NT2/D1 (cell line): ENCODE data around the gene PSMB11.

Source experiments
- DNase-seq: peaks from one replicate; pipeline ENCODE4 v3.0.0-alpha.2; 2011; ENCODE audit warnings: low read depth, low spot score
- H3K27me3 ChIP-seq: 2 replicates; pipeline ENCODE4 v1.6.0; 2011; ENCODE audit warnings: mild to moderate bottlenecking; ENCODE audit not compliant: insufficient read length, insufficient read depth
- H3K36me3 ChIP-seq: 2 replicates; pipeline ENCODE4 v1.6.1; 2011; ENCODE audit warnings: mild to moderate bottlenecking, low read length, mixed read lengths; ENCODE audit not compliant: insufficient read depth, insufficient read length
- H3K4me1 ChIP-seq: 2 replicates; pipeline ENCODE4 v1.5.1; 2011; ENCODE audit not compliant: insufficient read depth, insufficient read length
- H3K4me3 ChIP-seq: 2 replicates; pipeline ENCODE4 v1.5.1; 2011; ENCODE audit warnings: low read depth; ENCODE audit not compliant: insufficient read length
- H3K9ac ChIP-seq: 2 replicates; pipeline ENCODE4 v1.6.0; 2011; ENCODE audit warnings: low read depth; ENCODE audit not compliant: insufficient read length
- H3K9me3 ChIP-seq: 2 replicates; pipeline ENCODE4 v1.5.1; 2011; ENCODE audit warnings: mild to moderate bottlenecking, low read length; ENCODE audit not compliant: insufficient read depth
- SUZ12 ChIP-seq: IDR thresholded peaks from 2 replicates; pipeline ENCODE4 v1.6.1; 2011; ENCODE audit not compliant: insufficient read length, insufficient read depth; ENCODE audit errors: extremely low read depth
- YY1 ChIP-seq: IDR thresholded peaks from 2 replicates; pipeline ENCODE4 v1.6.1; 2011; ENCODE audit not compliant: insufficient read length, insufficient read depth
- ZNF274 ChIP-seq: IDR thresholded peaks from 2 replicates; pipeline ENCODE4 v1.6.1; 2011; ENCODE audit warnings: mild to moderate bottlenecking, low read depth, low read length

PSMB11 gene

GRCh38 chr14:23085458-23085857 is 43.4 kb downstream of the PSMB11 start:
- no peaks in the 10 kb centered on the region for H3K4me1 ChIP-seq
- no peaks in the 10 kb centered on the region for H3K27me3 ChIP-seq
- no peaks in the 10 kb centered on the region for H3K9me3 ChIP-seq
- H3K9ac ChIP-seq: no peak overlapping the region
- TF ChIP-seq ZNF274 (no peak), YY1 (no peak), SUZ12 (no peak)
- DNase-seq: no peak
- peaks cover 76% of the 10 kb centered on the region for H3K36me3 ChIP-seq
- H3K4me3 ChIP-seq: no peak overlapping the region

GRCh38 chr14:23086565-23086964 is 44.6 kb downstream of the PSMB11 start:
- peaks cover 73% of the 10 kb centered on the region for H3K36me3 ChIP-seq
- DNase-seq: no peak
- no peaks in the 10 kb centered on the region for H3K9me3 ChIP-seq
- no peak for TF ChIP-seq ZNF274
- no peak for TF ChIP-seq SUZ12
- TF ChIP-seq YY1: no peak
- no peaks in the 10 kb centered on the region for H3K27me3 ChIP-seq
- no peak overlapping the region for H3K9ac ChIP-seq
- no peak overlapping the region for H3K4me3 ChIP-seq
- H3K4me1 ChIP-seq: no peaks in the 10 kb centered on the region

GRCh38 chr14:23089498-23090253 is 47.7 kb downstream of the PSMB11 start:
- no peak for TF ChIP-seq ZNF274
- TF ChIP-seq SUZ12: no peak
- TF ChIP-seq YY1: no peak
- DNase-seq: no peak
- H3K4me3 ChIP-seq: no peak overlapping the region
- H3K27me3 ChIP-seq: no peaks in the 10 kb centered on the region
- no peaks in the 10 kb centered on the region for H3K9me3 ChIP-seq
- H3K4me1 ChIP-seq: no peaks in the 10 kb centered on the region
- H3K36me3 ChIP-seq: peaks cover 74% of the 10 kb centered on the region
- no peak overlapping the region for H3K9ac ChIP-seq

GRCh38 chr14:23090254-23090636 is 48.2 kb downstream of the PSMB11 start:
- no peaks in the 10 kb centered on the region for H3K4me1 ChIP-seq
- peaks cover 69% of the 10 kb centered on the region for H3K36me3 ChIP-seq
- no peaks in the 10 kb centered on the region for H3K27me3 ChIP-seq
- H3K9me3 ChIP-seq: no peaks in the 10 kb centered on the region
- H3K4me3 ChIP-seq: no peak overlapping the region
- TF ChIP-seq YY1 (no peak), ZNF274 (no peak), SUZ12 (no peak)
- H3K9ac ChIP-seq: no peak overlapping the region
- no peak for DNase-seq

GRCh38 chr14:23091294-23092225 is 49.5 kb downstream of the PSMB11 start:
- TF ChIP-seq SUZ12 (no peak), YY1 (no peak), ZNF274 (no peak)
- H3K9ac ChIP-seq: no peak overlapping the region
- no peak overlapping the region for H3K4me3 ChIP-seq
- no peaks in the 10 kb centered on the region for H3K4me1 ChIP-seq
- H3K36me3 ChIP-seq: peaks cover 58% of the 10 kb centered on the region
- no peaks in the 10 kb centered on the region for H3K9me3 ChIP-seq
- no peaks in the 10 kb centered on the region for H3K27me3 ChIP-seq
- DNase-seq: no peak

- Histone ChIP-seq H3K9me3 (no peaks in the 10 kb centered on the region), H3K4me3 (no peak overlapping the region), H3K27me3 (no peaks in the 10 kb centered on the region), H3K36me3 (peaks cover 59% of the 10 kb centered on the region), H3K4me1 (no peaks in the 10 kb centered on the region), H3K9ac (no peak overlapping the region)
- no peak for DNase-seq
- TF ChIP-seq SUZ12: no peak
- no peak for TF ChIP-seq YY1
- no peak for TF ChIP-seq ZNF274
Measured at GRCh38 chr14:23093104-23093503, 51.1 kb downstream of the PSMB11 start.

GRCh38 chr14:23093526-23093925 is 51.5 kb downstream of the PSMB11 start:
- Histone ChIP-seq H3K4me3 (peak overlapping the region; percentile 94), H3K27me3 (no peaks in the 10 kb centered on the region), H3K4me1 (no peaks in the 10 kb centered on the region), H3K36me3 (peaks cover 60% of the 10 kb centered on the region), H3K9me3 (no peaks in the 10 kb centered on the region), H3K9ac (peak overlapping the region; percentile 99)
- DNase-seq: no peak
- TF ChIP-seq YY1 (no peak), ZNF274 (no peak), SUZ12 (no peak)
